ENCODE measurements around the gene ANKRD55. TPM values are rescaled to one million over a fixed set of nuclear protein-coding genes. Genes with fewer than 3 reads are reported as not detected.
"Not testable (repeated sequence)": the region's sequence is repeated elsewhere in the genome, so short reads cannot be mapped to it uniquely, and the experiment has no call there.

Gene ANKRD55
- total and polyA plus RNA-seq, 2 of the 8 experiments (the other 6 are each of a cell fraction or from before 2014, with no cell fraction given): not detected

GRCh38 chr5:56227691-56228090 lies 5.4 kb downstream of the ANKRD55 start (continued):
- TF ChIP-seq ASH2L (IDR thresholded peaks at IDR 0.05; ENCODE audit: low read length) (no peak), TBP (IDR thresholded peaks at IDR 0.05; ENCODE audit: low read depth, low read length) (no peak), SAP30 (IDR thresholded peaks at IDR 0.05; ENCODE audit: insufficient read depth, insufficient replicate concordance, low read length) (no peak), CBX5 (IDR thresholded peaks at IDR 0.05; ENCODE audit: low read depth, low read length) (no peak), SIRT6 (IDR thresholded peaks at IDR 0.05; ENCODE audit: low read length) (no peak), BACH1 (IDR thresholded peaks at IDR 0.05; ENCODE audit: low read length) (no peak), TEAD4 (IDR thresholded peaks at IDR 0.05; ENCODE audit: low read depth, low read length) (no peak), GABPA (IDR thresholded peaks at IDR 0.05; ENCODE audit: borderline replicate concordance, insufficient read depth, low read length) (no peak), HDAC2 (IDR thresholded peaks at IDR 0.05; ENCODE audit: borderline replicate concordance in 1 of 2, low read depth in 2 of 2, low read length in 2 of 2) (no peak)
- TF ChIP-seq, protein P1, sequence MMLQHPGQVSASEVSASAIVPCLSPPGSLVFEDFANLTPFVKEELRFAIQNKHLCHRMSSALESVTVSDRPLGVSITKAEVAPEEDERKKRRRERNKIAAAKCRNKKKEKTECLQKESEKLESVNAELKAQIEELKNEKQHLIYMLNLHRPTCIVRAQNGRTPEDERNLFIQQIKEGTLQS (IDR thresholded peaks at IDR 0.05; ENCODE audit: insufficient read depth, low read depth, low read length): no peak
- TF ChIP-seq, protein P2, sequence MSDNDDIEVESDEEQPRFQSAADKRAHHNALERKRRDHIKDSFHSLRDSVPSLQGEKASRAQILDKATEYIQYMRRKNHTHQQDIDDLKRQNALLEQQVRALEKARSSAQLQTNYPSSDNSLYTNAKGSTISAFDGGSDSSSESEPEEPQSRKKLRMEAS (IDR thresholded peaks at IDR 0.05): no peak

GRCh38 chr5:56223298-56223697 lies 9.8 kb downstream of the ANKRD55 start:
- H3K14ac ChIP-seq (ENCODE audit: insufficient read length); H3K4me2 ChIP-seq (ENCODE audit: insufficient read depth in 1 of 2, low read depth in 2 of 2, low read length in 2 of 2); H3K23ac ChIP-seq (ENCODE audit: insufficient read length); H3K9ac ChIP-seq (replicated peaks in 1 of 4; ENCODE audit: extremely low read depth in 1 of 4, low read depth in 3 of 4, low read length in 3 of 4); H3K4ac ChIP-seq (replicated peaks; ENCODE audit: insufficient read length, low read depth, low read length); H2AK5ac ChIP-seq (ENCODE audit: low read depth, low read length); H2BK15ac ChIP-seq (ENCODE audit: low read length); H2AFZ ChIP-seq (ENCODE audit: low read length); DNase-seq (ENCODE audit: low read depth in 1 of 2, low spot score in 2 of 2); CTCF ChIA-PET (ENCODE audit: partially characterized antibody); H3K27me3 ChIP-seq (replicated peaks in 1 of 4; ENCODE audit: control insufficient read depth in 3 of 4, extremely low read depth in 1 of 4, insufficient read depth in 3 of 4, low read length in 3 of 4); POLR2A ChIA-PET (ENCODE audit: partially characterized antibody); H3K27ac ChIP-seq (ENCODE audit: low read depth, low read length); H3K79me2 ChIP-seq (ENCODE audit: control insufficient read depth in 1 of 2, insufficient read depth in 2 of 2, low read length in 2 of 2); H3K36me3 ChIP-seq (ENCODE audit: control insufficient read depth in 2 of 4, insufficient read depth in 4 of 4, low read length in 3 of 4); H4K91ac ChIP-seq (replicated peaks; ENCODE audit: insufficient read length, low read length); H3K18ac ChIP-seq (ENCODE audit: extremely low read depth, low read length); H4K5ac ChIP-seq (ENCODE audit: insufficient read length, low read depth, low read length); H3K4me1 ChIP-seq (replicated peaks in 1 of 4; ENCODE audit: control insufficient read depth in 3 of 4, insufficient read depth in 4 of 4, low read length in 3 of 4); H2BK5ac ChIP-seq (ENCODE audit: low read depth, low read length); H3K79me1 ChIP-seq (ENCODE audit: low read depth, low read length); H2BK120ac ChIP-seq (replicated peaks; ENCODE audit: low read depth, low read length); H3K56ac ChIP-seq (replicated peaks; ENCODE audit: insufficient read length, low read depth, low read length); H2BK12ac ChIP-seq (ENCODE audit: low read depth, low read length); H3K4me3 ChIP-seq (ENCODE audit: extremely low read depth in 1 of 4, insufficient read depth in 2 of 4, low read depth in 3 of 4, low read length in 4 of 4); H2BK20ac ChIP-seq (ENCODE audit: low read length); H3K23me2 ChIP-seq (ENCODE audit: low read depth, low read length); H4K20me1 ChIP-seq (replicated peaks in 1 of 2; ENCODE audit: control insufficient read depth in 1 of 2, insufficient read depth in 2 of 2, low read length in 2 of 2); H4K8ac ChIP-seq (ENCODE audit: extremely low read depth, insufficient read depth, low read length); FAIRE-seq: not testable (repeated sequence)
- H3K9me3 ChIP-seq (ENCODE audit: insufficient read depth in 2 of 2, low read depth in 1 of 2, low read length in 1 of 2): peaks cover 20% of the 10 kb centered on the region in 2 experiments; a peak in 3 of 4 replicates
